Spleen (tissue), 13 donors: ENCODE measurements around the gene GKN1. TPM values are rescaled to one million over a fixed set of nuclear protein-coding genes. Genes with fewer than 3 reads are reported as not detected.

Experiments
- DNase-seq: peaks from one replicate; pipeline ENCODE4 v3.0.0-alpha.2; 2020
- H3K27ac ChIP-seq, 8 donors: fragments of 200-600 bp; sonication (generic) in 7 of 8; 1 replicate in 4 of 8; 2 replicates in 4 of 8; pipeline versions ENCODE4 v1.5.0 to v1.8.0; 2016 to 2021; ENCODE audit warnings: inconsistent platforms in 4 of 8, mild to moderate bottlenecking in 4 of 8, moderate library complexity in 1 of 8
- H3K27me3 ChIP-seq, 7 donors: fragments of 200-600 bp; sonication (generic) in 6 of 7; replicated peaks in 1 of 7; 1 replicate in 4 of 7; 2 replicates in 3 of 7; pipeline versions ENCODE4 v1.5.0 to v1.8.0; 2016 to 2021; ENCODE audit warnings: inconsistent platforms in 3 of 7, mild to moderate bottlenecking in 1 of 7
- H3K36me3 ChIP-seq, 6 donors: fragments of 200-600 bp; sonication (generic) in 5 of 6; 1 replicate in 4 of 6; 2 replicates in 2 of 6; pipeline versions ENCODE4 v1.5.0 to v1.8.0; 2016 to 2021; ENCODE audit warnings: inconsistent platforms in 2 of 6
- H3K4me1 ChIP-seq, 6 donors: fragments of 200-600 bp; sonication (generic) in 5 of 6; 1 replicate in 3 of 6; 2 replicates in 3 of 6; pipeline versions ENCODE4 v1.5.0 to v1.8.0; 2016 to 2021; ENCODE audit warnings: inconsistent platforms in 3 of 6
- H3K4me3 ChIP-seq, 8 donors: fragments of 200-600 bp; sonication (generic) in 7 of 8; 1 replicate in 4 of 8; 2 replicates in 4 of 8; pipeline versions ENCODE4 v1.5.0 to v1.8.0; 2016 to 2021; ENCODE audit warnings: inconsistent platforms in 4 of 8, mild to moderate bottlenecking in 4 of 8, moderate library complexity in 2 of 8
- H3K9me3 ChIP-seq, 8 donors: fragments of 200-600 bp; sonication (generic) in 7 of 8; 1 replicate in 4 of 8; 2 replicates in 4 of 8; pipeline versions ENCODE4 v1.5.0 to v1.8.0; 2016 to 2021; ENCODE audit warnings: inconsistent platforms in 4 of 8
- CTCF ChIP-seq, 11 experiments: fragments of 200-600 bp in 7 of 11; fragments of 450-650 bp in 4 of 11; sonication (generic) in 4 of 11; IDR thresholded peaks in 8 of 11; conservative IDR thresholded peaks in 3 of 11; 1 replicate in 7 of 11; 2 replicates in 4 of 11; pipeline versions ENCODE4 v1.4.0 to v1.8.0; 2016 to 2021; ENCODE audit warnings: antibody characterized with exemption in 11 of 11, inconsistent platforms in 4 of 11, mild to moderate bottlenecking in 1 of 11
- POLR2A ChIP-seq, 3 donors: fragments of 450-650 bp; IDR thresholded peaks; one replicate each; pipeline ENCODE4 v1.5.1; 2017; ENCODE audit warnings: antibody characterized with exemption in 3 of 3, mild to moderate bottlenecking in 1 of 3
- POLR2AphosphoS5 ChIP-seq, 3 donors: sonication (generic); formaldehyde crosslinking; IDR thresholded peaks; one replicate each; pipeline ENCODE4 v1.5.1; 2017; ENCODE audit warnings: antibody characterized with exemption in 3 of 3
- WGBS, 5 donors: extraction: QIAGEN DNeasy Blood & Tissue Kit in 3 of 5; methylation state at CpG; one replicate each; pipeline versions ENCODE4 v1.1.5 to v1.1.7; 2013 to 2018; 5-methylcytosine and 5-hydroxymethylcytosine counted together
- intact Hi-C: fragments of 100-400 bp; cut with DNase I; formaldehyde crosslinking; loops from one replicate; pipeline ENCODE4 v1.15.0; 2023; ENCODE audit warnings: low total_unique reads
- long read RNA-seq, 2 donors: transcript quantifications; one replicate each; lab custom pipeline, GENCODE V29; 2026
- polyA plus RNA-seq, 3 donors: library from polyadenylated mRNA; stranded (reverse); fragments of 200-250 nt; gene quantifications; one replicate each; pipeline ENCODE4 v1.2.1, GENCODE V29; 2013
- total RNA-seq, 7 donors: library from RNA; depleted of rRNA in 3 of 7; stranded (reverse); fragments of >200 nt in 3 of 7; fragmentation: NEBNext Ultra II Directional in 4 of 7; extraction: Animal tissue kit (Norgen Biotek cat#: 25700) in 4 of 7; gene quantifications; one replicate each; pipeline versions ENCODE4 v1.1.0 to v1.2.1, GENCODE V29; 2016 to 2021
- donor health status: healthy with polysubstance abuse.
- donor health status: DM: no; HTN: no; CAD: no; lungs with moderate emphysema.
- donor health status: DM: no; HTN: no; CAD: no.
- donor health status: Bipolar disorder and iron deficiency.
- donor health status: healthy.
- donor health status: DM: no; HTN: no; CAD: no.
- donor health status: DM: yes; HTN: yes; CAD: no.

The GKN1 gene
- not detected for total RNA-seq
- polyA plus RNA-seq: under 1 TPM in 1 of 3 donors, not detected in 2; 0.28 TPM
- long read RNA-seq, donor 1: 0 reads
- long read RNA-seq, donor 2: 0 reads

GRCh38 chr2:68974251-68974650 is at the start of gene GKN1:
Gene GKN1 (plus strand): TSS chr2:68974636. CDS start chr2:68974678, 42 bp downstream.
- intact Hi-C loops: no loop called here
- Histone ChIP-seq H3K9me3 (no peaks in the 10 kb centered on the region), H3K4me1 (no peaks in the 10 kb centered on the region), H3K4me3 (no peak within 1 kb of the TSS), H3K27me3 (peaks cover 0 to 5% (median 0%) of the 10 kb centered on the region in 7 donors), H3K36me3 (no peaks in the 10 kb centered on the region), H3K27ac (no peak within 1 kb of the TSS)
- DNase-seq: no peak
- 46 to 70% (median 55%) methylated on average over 3 of the region's 3 CpGs for WGBS, 5 donors
- no peak for TF ChIP-seq POLR2A (IDR thresholded peaks at IDR 0.05)
- TF ChIP-seq POLR2AphosphoS5 (IDR thresholded peaks at IDR 0.05): no peak
- TF ChIP-seq CTCF (IDR thresholded peaks at IDR 0.05 in 8 of 11, conservative IDR thresholded peaks at IDR 0.05 in 3 of 11): no peak

- Histone ChIP-seq H3K27ac (no peak overlapping the region), H3K36me3 (no peaks in the 10 kb centered on the region), H3K4me3 (no peak overlapping the region), H3K9me3 (no peaks in the 10 kb centered on the region), H3K27me3 (no peaks in the 10 kb centered on the region), H3K4me1 (peaks cover 0 to 5% (median 2%) of the 10 kb centered on the region in 6 donors)
- no peak for DNase-seq
- intact Hi-C loops: loop anchor here (5.0 kb wide), 1 partner anchor 218 kb away; no protein-coding TSS in a partner anchor
- 41 to 46% (median 43%) methylated on average over 9 of the region's 9 CpGs for whole genome bisulfite sequencing, 5 donors
- TF ChIP-seq POLR2A (IDR thresholded peaks at IDR 0.05) (no peak), CTCF (IDR thresholded peaks at IDR 0.05 in 8 of 11, conservative IDR thresholded peaks at IDR 0.05 in 3 of 11) (peak; percentile 65 to 91 (median 84))
Observed at GRCh38 chr2:68925295-68925896, 49.0 kb upstream of the GKN1 start.

- WGBS, 5 donors: 78 to 89% (median 80%) methylated on average over 4 of the region's 4 CpGs
- Histone ChIP-seq H3K9me3 (peaks cover 0 to 5% (median 0%) of the 10 kb centered on the region in 8 donors), H3K27ac (no peak overlapping the region), H3K4me3 (no peak overlapping the region), H3K27me3 (no peaks in the 10 kb centered on the region), H3K4me1 (peaks cover 0 to 5% (median 2%) of the 10 kb centered on the region in 6 donors), H3K36me3 (no peaks in the 10 kb centered on the region)
- no peak for DNase-seq
- intact Hi-C loops: loop anchor here (5.0 kb wide), 1 partner anchor 219 kb away; no protein-coding TSS in a partner anchor
- TF ChIP-seq POLR2AphosphoS5 (IDR thresholded peaks at IDR 0.05) (no peak), POLR2A (IDR thresholded peaks at IDR 0.05) (no peak), CTCF (IDR thresholded peaks at IDR 0.05 in 8 of 11, conservative IDR thresholded peaks at IDR 0.05 in 3 of 11) (no peak)
Observed at GRCh38 chr2:68926796-68927195, 47.6 kb upstream of the GKN1 start.

GRCh38 chr2:68931149-68931711 is 43.2 kb upstream of the GKN1 start:
- H3K9me3 ChIP-seq: peaks cover 0 to 5% (median 0%) of the 10 kb centered on the region in 8 donors
- WGBS, 5 donors: 71 to 88% (median 78%) methylated on average over 3 of the region's 3 CpGs
- H3K27me3 ChIP-seq: no peaks in the 10 kb centered on the region
- H3K4me1 ChIP-seq: peaks cover 0 to 2% (median under 1%) of the 10 kb centered on the region in 6 donors
- H3K27ac ChIP-seq: peak overlapping the region in 1 of 8 donors; percentile 52
- intact Hi-C loops: no loop called here
- TF ChIP-seq POLR2AphosphoS5 (IDR thresholded peaks at IDR 0.05) (no peak), CTCF (IDR thresholded peaks at IDR 0.05 in 8 of 11, conservative IDR thresholded peaks at IDR 0.05 in 3 of 11) (no peak), POLR2A (IDR thresholded peaks at IDR 0.05) (no peak)
- H3K4me3 ChIP-seq: no peak overlapping the region
- H3K36me3 ChIP-seq: no peaks in the 10 kb centered on the region
- DNase-seq: no peak
